GM18519 (cell line): ENCODE measurements around the gene FBRSL1.
A peak's percentile ranks its signal among the peaks of the same experiment; 100 is the strongest.
"Not testable (repeated sequence)": the region's sequence is repeated elsewhere in the genome, so short reads cannot be mapped to it uniquely, and the experiment has no call there.

Experiments
- ATAC-seq: cut with Tn5 transposase; IDR thresholded peaks from one replicate; pipeline ENCODE4 v1.9.1; 2021; ENCODE audit warnings: mild to moderate bottlenecking, moderate library complexity; ENCODE audit not compliant: unreplicated experiment, low FRiP score

The FBRSL1 gene

GRCh38 chr12:132521200-132521580, 31.2 kb downstream of the FBRSL1 start:
- no peak for ATAC-seq

- ATAC-seq: no peak
Observed at GRCh38 chr12:132521712-132522292, 31.9 kb downstream of the FBRSL1 start.

DNA sequence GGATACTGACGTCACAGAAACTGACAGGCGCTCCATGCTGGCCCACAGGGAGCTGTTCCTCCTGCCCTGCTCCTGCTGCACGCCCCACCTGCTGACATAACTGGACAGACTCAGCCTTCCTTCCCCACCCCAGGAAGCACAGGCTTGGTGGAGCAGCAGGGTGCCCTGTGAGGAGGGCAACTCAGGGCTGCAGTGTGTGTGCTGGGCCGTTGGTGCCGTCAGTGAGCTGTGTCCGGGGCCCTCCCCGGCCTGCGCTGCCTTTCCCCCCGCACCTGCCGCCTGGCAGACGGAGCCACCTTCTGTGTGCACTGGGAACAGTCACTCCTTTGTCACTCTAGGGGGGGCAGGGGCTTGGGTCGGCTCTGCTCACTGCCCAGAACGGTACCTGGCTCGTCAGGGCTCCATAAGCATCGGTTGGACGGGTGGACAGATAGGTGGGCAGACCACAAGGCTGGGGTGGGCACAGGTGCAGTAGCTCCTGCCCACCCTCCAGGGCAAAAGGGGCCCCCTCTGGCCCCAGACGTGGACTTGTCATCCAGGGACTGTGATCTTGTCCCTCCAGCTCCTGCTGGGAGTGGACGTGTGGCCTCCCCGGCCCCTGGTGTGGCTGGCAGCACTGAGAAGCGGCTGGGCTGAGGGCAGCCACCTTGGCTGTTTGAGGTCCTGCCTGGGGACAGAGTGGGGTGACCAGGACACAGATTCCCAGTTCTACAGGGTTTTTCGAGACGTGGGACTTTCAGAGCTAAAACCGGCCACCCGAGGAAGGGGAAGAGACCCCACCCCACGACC, 32.8 kb downstream of the FBRSL1 start:
- no peak for ATAC-seq

- ATAC-seq: peak; percentile 56
Observed at GRCh38 chr12:132523576-132524331, 33.8 kb downstream of the FBRSL1 start.

- ATAC-seq: no peak
Observed at GRCh38 chr12:132524405-132524804, 34.5 kb downstream of the FBRSL1 start.

GRCh38 chr12:132525011-132525832, 35.3 kb downstream of the FBRSL1 start:
- ATAC-seq: no peak

- ATAC-seq: no peak
Observed at GRCh38 chr12:132525833-132526455, 36.0 kb downstream of the FBRSL1 start.

DNA sequence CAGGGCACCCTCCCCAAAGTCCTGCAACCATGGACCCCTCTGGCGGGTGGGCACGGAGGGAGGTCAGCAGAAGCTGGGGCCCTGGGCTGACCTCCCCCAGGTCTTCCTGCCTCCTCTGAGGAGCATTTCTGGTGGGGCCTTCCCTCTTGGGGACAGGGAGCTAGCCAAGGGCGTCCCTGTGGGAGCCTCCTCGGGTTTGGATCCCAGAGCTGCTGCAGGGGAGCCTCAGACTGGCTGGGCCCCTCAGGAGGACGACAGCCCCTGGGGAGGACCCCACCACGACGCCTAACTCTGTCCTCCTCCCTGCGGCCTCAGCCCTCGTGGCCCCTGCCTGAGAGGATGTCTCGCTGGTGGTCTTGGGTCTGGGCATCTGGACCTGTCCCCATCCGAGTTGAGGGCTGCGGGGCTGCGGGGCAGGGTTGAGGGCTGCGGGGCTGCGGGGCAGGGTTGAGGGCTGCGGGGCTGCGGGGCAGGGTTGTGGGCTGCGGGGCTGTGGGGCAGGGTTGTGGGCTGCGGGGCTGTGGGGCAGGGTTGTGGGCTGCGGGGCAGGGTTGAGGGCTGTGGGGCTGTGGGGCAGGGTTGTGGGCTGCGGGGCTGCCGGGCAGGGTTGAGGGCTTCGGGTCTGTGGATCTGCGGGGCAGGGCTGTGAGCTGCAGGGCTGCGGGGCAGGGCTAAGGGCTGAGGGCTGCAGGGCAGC, 37.4 kb downstream of the FBRSL1 start:
- ATAC-seq: no peak

DNA sequence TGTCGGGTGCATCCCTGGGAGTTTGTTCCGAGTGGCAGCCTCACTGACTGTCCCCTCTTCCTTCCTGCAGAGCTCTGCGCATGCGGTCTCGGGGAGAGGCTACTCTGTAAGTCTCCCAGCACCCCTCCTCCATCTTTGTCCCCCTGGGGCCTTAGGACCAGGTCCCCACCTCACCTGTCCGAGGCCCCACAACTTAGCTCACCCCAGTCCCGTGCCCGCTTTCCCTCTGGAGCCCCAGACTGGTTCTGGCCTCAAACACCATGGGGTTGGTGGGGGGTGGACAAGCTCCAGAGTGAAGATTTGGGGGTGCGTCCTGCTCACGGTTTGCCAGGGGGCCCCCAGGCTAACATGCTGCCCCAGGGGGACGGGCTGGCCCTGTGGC, 37.9 kb downstream of the FBRSL1 start:
- ATAC-seq: no peak

GRCh38 chr12:132528564-132529106, 38.7 kb downstream of the FBRSL1 start:
- no peak for ATAC-seq

- no peak for ATAC-seq
Observed at GRCh38 chr12:132529156-132529839, 39.3 kb downstream of the FBRSL1 start.

GRCh38 chr12:132529906-132530305, 40.0 kb downstream of the FBRSL1 start:
- no peak for ATAC-seq

GRCh38 chr12:132530447-132530846, 40.5 kb downstream of the FBRSL1 start:
- no peak for ATAC-seq

GRCh38 chr12:132530851-132531250, 40.9 kb downstream of the FBRSL1 start:
- no peak for ATAC-seq

- ATAC-seq: not testable (repeated sequence)
Observed at GRCh38 chr12:132532711-132533583, 43.0 kb downstream of the FBRSL1 start.

- no peak for ATAC-seq
Observed at GRCh38 chr12:132533584-132533958, 43.6 kb downstream of the FBRSL1 start.

GRCh38 chr12:132534076-132534475, 44.1 kb downstream of the FBRSL1 start:
- no peak for ATAC-seq

DNA sequence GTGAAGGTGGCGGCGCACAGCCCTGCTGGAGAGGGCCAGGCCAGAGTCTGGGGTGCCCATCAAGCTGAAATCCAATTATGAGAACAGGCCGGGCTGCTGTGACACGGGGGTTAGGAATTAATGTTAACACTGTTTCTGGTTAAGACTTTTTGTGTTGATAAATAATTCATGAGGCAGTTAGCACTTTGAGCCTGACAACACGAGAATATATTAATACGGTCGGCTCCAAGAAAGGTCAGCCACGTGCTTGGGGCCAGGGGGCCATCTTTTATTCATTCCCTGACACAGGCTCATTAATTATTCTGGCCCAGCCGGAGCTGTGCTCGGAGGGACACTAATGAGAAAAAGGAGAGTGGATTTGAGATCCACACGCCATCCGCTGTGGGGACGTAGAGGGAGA, 45.1 kb downstream of the FBRSL1 start:
- no peak for ATAC-seq
